ENCODE measurements around the gene CBLB.
"Not testable (repeated sequence)": the region's sequence is repeated elsewhere in the genome, so short reads cannot be mapped to it uniquely, and the experiment has no call there.

The CBLB gene

DNA sequence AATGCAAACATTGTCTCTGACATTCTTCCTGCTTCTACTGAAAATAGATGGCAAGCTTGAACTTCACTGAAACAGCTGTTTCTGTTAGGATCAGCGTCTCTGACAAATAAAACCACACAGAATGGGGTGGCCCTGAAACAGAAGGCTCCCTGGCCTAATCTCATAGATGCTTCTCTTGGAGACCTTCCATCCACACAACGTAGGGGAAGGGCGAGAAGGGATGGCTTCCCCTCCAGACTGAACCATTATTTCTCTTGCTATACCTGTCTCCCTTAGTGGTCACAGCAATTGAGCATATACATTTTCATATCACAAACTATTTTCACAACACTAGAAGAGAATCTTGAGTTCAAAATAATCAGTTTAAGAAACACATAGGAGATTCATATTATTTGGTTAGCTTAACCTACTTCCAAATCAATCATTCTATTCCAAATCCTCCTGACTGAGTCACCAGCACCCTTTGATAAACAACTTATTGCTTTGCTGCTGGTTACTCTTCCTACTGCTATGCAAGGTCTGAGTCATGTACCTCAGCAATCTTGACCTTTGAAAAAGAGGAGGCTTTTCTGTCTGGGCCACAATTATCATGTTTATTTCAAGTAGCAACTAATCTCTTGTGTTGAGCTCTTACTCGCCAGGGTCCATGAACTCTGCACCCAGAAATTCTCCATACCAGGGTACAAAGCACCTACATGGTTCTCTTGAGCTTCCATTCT lies 45.5 kb downstream of the CBLB start:
- Histone ChIP-seq H3K36me3 (ENCODE audit: insufficient read depth, low read length) (peaks cover 4% of the 10 kb centered on the region), H3K27ac (ENCODE audit: low read depth, low read length) (peak overlapping the region; percentile 93), H3K4me1 (ENCODE audit: control insufficient read depth, insufficient read depth, low read length, unreplicated experiment) (peaks cover 52% of the 10 kb centered on the region), H3K79me2 (ENCODE audit: control insufficient read depth, insufficient read depth, low read length, unreplicated experiment) (no peaks in the 10 kb centered on the region), H3K27me3 (ENCODE audit: insufficient read depth, low read length) (no peaks in the 10 kb centered on the region), H3K4me3 (ENCODE audit: low read depth, low read length) (peak overlapping the region; percentile 42; the same call in 1 of the 2 replicates), H2AFZ (ENCODE audit: low read length, unreplicated experiment) (no peak overlapping the region)

DNA sequence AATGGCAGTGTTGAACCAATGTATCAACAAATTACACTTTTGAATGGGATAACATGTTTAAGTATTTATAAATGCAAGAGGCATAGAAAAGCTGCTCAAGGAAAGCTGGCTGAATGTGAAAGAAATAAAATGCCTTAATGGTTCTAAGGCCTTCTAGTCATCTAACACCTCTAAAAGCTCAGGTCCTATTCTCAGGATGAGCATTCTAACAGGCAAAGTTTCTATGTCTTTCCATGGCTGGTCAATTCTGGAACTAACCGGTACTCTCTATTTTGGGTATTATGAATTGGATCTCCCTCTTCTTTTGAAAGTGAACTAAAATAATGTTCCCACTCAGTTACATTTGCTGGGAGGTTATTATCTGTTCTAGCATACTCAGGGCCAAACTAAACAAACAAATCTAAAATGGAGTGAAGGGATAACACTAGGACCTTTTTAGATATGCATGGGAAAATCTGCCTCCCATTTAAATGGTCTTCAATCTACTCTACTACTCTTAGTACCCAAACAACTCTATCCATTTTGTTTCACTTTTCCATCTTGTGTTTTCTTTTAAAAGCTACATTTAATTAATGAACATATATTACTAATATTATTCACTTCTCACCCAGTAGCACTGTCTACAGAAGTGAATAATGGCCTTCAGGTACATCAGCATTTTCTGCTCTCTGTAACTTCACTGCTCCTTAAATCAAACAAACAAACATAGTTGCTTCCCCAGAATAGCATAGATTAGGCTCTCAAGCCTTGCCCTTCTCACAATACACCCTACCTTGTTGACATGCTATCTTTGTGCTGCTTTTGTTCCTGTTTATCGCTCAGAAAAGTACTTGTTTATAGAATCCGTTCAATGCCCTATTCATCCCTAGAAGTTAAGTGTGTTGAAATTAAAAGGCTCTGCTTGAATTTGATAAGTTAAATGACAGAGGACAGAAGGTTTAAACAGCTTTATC lies 46.4 kb downstream of the CBLB start:
- peaks cover 4% of the 10 kb centered on the region for H3K36me3 ChIP-seq (ENCODE audit: insufficient read depth, low read length)
- no peaks in the 10 kb centered on the region for H3K79me2 ChIP-seq (ENCODE audit: control insufficient read depth, insufficient read depth, low read length, unreplicated experiment)
- H3K27me3 ChIP-seq (ENCODE audit: insufficient read depth, low read length), result no peaks in the 10 kb centered on the region
- peak overlapping the region; percentile 93 for H3K27ac ChIP-seq (ENCODE audit: low read depth, low read length)
- H3K4me3 ChIP-seq (ENCODE audit: low read depth, low read length), result peak overlapping the region; percentile 42; the same call in 1 of the 2 replicates
- H3K4me1 ChIP-seq (ENCODE audit: control insufficient read depth, insufficient read depth, low read length, unreplicated experiment), result peaks cover 43% of the 10 kb centered on the region
- no peak overlapping the region for H2AFZ ChIP-seq (ENCODE audit: low read length, unreplicated experiment)

DNA sequence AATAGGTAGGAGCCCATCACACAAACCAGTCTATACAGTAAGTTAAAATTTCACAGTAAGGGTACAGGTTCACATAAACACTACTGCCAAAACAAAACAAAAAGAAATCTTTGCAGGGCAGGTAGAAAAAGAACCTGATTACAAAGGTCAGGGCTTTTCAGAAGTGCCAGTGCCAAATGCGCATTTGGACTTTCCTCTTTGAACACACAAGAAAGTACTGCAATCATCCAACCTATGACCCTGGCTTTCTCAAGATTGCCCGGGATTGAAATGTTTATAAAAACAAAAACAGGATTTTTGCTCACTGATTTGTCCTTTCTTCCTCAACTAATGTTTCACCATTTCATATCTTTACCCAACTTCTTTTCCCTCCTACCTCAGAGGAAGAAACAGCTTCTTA lies 47.4 kb downstream of the CBLB start:
- peaks cover 39% of the 10 kb centered on the region for H3K4me1 ChIP-seq (ENCODE audit: control insufficient read depth, insufficient read depth, low read length, unreplicated experiment)
- H3K4me3 ChIP-seq (ENCODE audit: low read depth, low read length), result 0 out of 2 replicates have a peak overlapping the region, but pooled peaks have one; percentile 24
- H3K36me3 ChIP-seq (ENCODE audit: insufficient read depth, low read length), result peaks cover 4% of the 10 kb centered on the region
- no peaks in the 10 kb centered on the region for H3K27me3 ChIP-seq (ENCODE audit: insufficient read depth, low read length)
- H3K79me2 ChIP-seq (ENCODE audit: control insufficient read depth, insufficient read depth, low read length, unreplicated experiment), result no peaks in the 10 kb centered on the region
- H3K27ac ChIP-seq (ENCODE audit: low read depth, low read length), result peak overlapping the region; percentile 93
- no peak overlapping the region for H2AFZ ChIP-seq (ENCODE audit: low read length, unreplicated experiment)

GRCh38 chr3:105816833-105817232 lies 52.0 kb downstream of the CBLB start:
- Histone ChIP-seq H2AFZ (ENCODE audit: low read length, unreplicated experiment) (no peak overlapping the region), H3K27ac (ENCODE audit: low read depth, low read length) (no peak overlapping the region), H3K27me3 (ENCODE audit: insufficient read depth, low read length) (no peaks in the 10 kb centered on the region), H3K4me3 (ENCODE audit: low read depth, low read length) (no peak overlapping the region), H3K36me3 (ENCODE audit: insufficient read depth, low read length) (peaks cover 4% of the 10 kb centered on the region; the same call in 1 of the 2 replicates), H3K79me2 (ENCODE audit: control insufficient read depth, insufficient read depth, low read length, unreplicated experiment) (peaks cover 4% of the 10 kb centered on the region), H3K4me1 (ENCODE audit: control insufficient read depth, insufficient read depth, low read length, unreplicated experiment) (peaks cover 31% of the 10 kb centered on the region)

GRCh38 chr3:105815331-105815730 lies 53.5 kb downstream of the CBLB start:
- peaks cover 36% of the 10 kb centered on the region for H3K4me1 ChIP-seq (ENCODE audit: control insufficient read depth, insufficient read depth, low read length, unreplicated experiment)
- H3K79me2 ChIP-seq (ENCODE audit: control insufficient read depth, insufficient read depth, low read length, unreplicated experiment), result not testable (repeated sequence)

GRCh38 chr3:105813710-105814109 lies 55.1 kb downstream of the CBLB start:
- H3K4me1 ChIP-seq (ENCODE audit: control insufficient read depth, insufficient read depth, low read length, unreplicated experiment), result peaks cover 48% of the 10 kb centered on the region
- H3K27ac ChIP-seq (ENCODE audit: low read depth, low read length), result peak overlapping the region; percentile 86; the same call in 1 of the 2 replicates
- H3K79me2 ChIP-seq (ENCODE audit: control insufficient read depth, insufficient read depth, low read length, unreplicated experiment), result peaks cover 12% of the 10 kb centered on the region

More at GRCh38 chr3:105815331-105815730, 53.5 kb downstream of the CBLB start:
- not testable (repeated sequence) for H3K27ac ChIP-seq (ENCODE audit: low read depth, low read length); H2AFZ ChIP-seq (ENCODE audit: low read length, unreplicated experiment); H3K27me3 ChIP-seq (ENCODE audit: insufficient read depth, low read length); H3K4me3 ChIP-seq (ENCODE audit: low read depth, low read length); H3K36me3 ChIP-seq (ENCODE audit: insufficient read depth, low read length)

DNA sequence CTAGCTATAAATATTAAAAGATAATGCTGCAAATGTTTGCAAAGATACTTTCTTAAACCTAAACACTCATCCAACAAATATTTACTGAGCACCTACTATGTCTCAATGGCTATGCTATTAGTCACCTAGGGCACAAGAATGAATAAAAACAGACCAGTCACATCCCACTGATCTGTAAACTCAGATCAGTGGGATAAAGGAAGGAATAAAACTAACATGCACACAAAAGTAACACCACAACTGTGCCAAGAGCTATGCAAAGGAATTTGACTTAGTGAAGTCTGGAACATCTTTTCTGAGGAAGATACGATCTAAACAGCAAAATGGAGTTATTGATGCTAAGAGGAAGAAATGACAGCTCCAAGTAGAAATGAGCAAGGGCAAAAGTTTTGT lies 56.6 kb downstream of the CBLB start:
- Histone ChIP-seq H3K27me3 (ENCODE audit: insufficient read depth, low read length) (no peaks in the 10 kb centered on the region), H3K4me1 (ENCODE audit: control insufficient read depth, insufficient read depth, low read length, unreplicated experiment) (peaks cover 57% of the 10 kb centered on the region), H3K36me3 (ENCODE audit: insufficient read depth, low read length) (no peaks in the 10 kb centered on the region; the same call in 1 of the 2 replicates), H3K27ac (ENCODE audit: low read depth, low read length) (peak overlapping the region; percentile 86), H3K79me2 (ENCODE audit: control insufficient read depth, insufficient read depth, low read length, unreplicated experiment) (peaks cover 13% of the 10 kb centered on the region), H3K4me3 (ENCODE audit: low read depth, low read length) (no peak overlapping the region; the same call in 1 of the 2 replicates), H2AFZ (ENCODE audit: low read length, unreplicated experiment) (no peak overlapping the region)

More at GRCh38 chr3:105813710-105814109, 55.1 kb downstream of the CBLB start:
- no peaks in the 10 kb centered on the region for H3K27me3 ChIP-seq (ENCODE audit: insufficient read depth, low read length)
- H2AFZ ChIP-seq (ENCODE audit: low read length, unreplicated experiment), result no peak overlapping the region
- no peaks in the 10 kb centered on the region; the same call in 1 of the 2 replicates for H3K36me3 ChIP-seq (ENCODE audit: insufficient read depth, low read length)
- H3K4me3 ChIP-seq (ENCODE audit: low read depth, low read length), result no peak overlapping the region

DNA sequence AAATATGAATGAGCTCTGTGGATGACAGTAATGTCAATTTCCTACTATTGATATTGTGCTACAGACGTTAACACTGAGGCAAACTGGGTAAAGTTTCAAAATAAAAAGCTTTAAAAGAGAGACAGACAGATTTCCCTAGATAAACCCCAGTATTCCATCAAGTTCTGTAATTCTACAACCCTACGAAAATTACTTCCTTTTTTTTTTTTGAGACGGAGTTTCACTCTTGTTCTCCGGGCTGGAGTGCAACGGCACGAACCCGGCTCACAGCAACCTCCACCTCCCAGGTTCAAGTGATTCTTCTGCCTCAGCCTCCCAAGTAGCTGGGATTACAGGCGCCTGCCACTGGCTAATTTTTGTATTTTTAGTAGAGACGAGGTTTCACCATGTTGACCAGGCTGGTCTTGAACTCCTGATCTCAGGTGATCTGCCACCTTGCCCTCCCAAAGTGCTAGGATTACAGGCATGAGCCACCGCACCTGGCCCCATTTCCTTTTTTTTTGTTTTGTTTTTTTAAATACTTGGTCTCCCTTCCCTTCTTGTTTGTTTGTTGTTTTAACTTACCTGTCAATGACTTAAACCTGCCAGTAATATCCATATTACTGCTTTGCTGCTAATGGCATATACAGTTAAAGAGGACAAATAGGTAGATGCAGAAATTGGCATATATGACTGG lies 57.2 kb downstream of the CBLB start:
- H3K4me1 ChIP-seq (ENCODE audit: control insufficient read depth, insufficient read depth, low read length, unreplicated experiment), result peaks cover 63% of the 10 kb centered on the region
- H3K27me3 ChIP-seq (ENCODE audit: insufficient read depth, low read length), result no peaks in the 10 kb centered on the region
- peaks cover 17% of the 10 kb centered on the region for H3K79me2 ChIP-seq (ENCODE audit: control insufficient read depth, insufficient read depth, low read length, unreplicated experiment)
- no peak overlapping the region; the same call in 1 of the 2 replicates for H3K4me3 ChIP-seq (ENCODE audit: low read depth, low read length)
- H2AFZ ChIP-seq (ENCODE audit: low read length, unreplicated experiment), result no peak overlapping the region
- H3K36me3 ChIP-seq (ENCODE audit: insufficient read depth, low read length), result no peaks in the 10 kb centered on the region
- H3K27ac ChIP-seq (ENCODE audit: low read depth, low read length), result peak overlapping the region; percentile 86

- H3K79me2 ChIP-seq (ENCODE audit: control insufficient read depth, insufficient read depth, low read length, unreplicated experiment), result peaks cover 17% of the 10 kb centered on the region
- no peaks in the 10 kb centered on the region for H3K27me3 ChIP-seq (ENCODE audit: insufficient read depth, low read length)
- no peak overlapping the region for H3K4me3 ChIP-seq (ENCODE audit: low read depth, low read length)
- peak overlapping the region; percentile 59 for H3K27ac ChIP-seq (ENCODE audit: low read depth, low read length)
- H3K36me3 ChIP-seq (ENCODE audit: insufficient read depth, low read length), result no peaks in the 10 kb centered on the region
- H2AFZ ChIP-seq (ENCODE audit: low read length, unreplicated experiment), result peak overlapping the region; percentile 44
- peaks cover 77% of the 10 kb centered on the region for H3K4me1 ChIP-seq (ENCODE audit: control insufficient read depth, insufficient read depth, low read length, unreplicated experiment)
Observed at GRCh38 chr3:105809208-105809888, 59.5 kb downstream of the CBLB start.

- no peak overlapping the region for H2AFZ ChIP-seq (ENCODE audit: low read length, unreplicated experiment)
- peaks cover 18% of the 10 kb centered on the region for H3K79me2 ChIP-seq (ENCODE audit: control insufficient read depth, insufficient read depth, low read length, unreplicated experiment)
- H3K4me3 ChIP-seq (ENCODE audit: low read depth, low read length), result no peak overlapping the region
- 0 out of 2 replicates have a peak, but pooled peaks cover 2% of the 10 kb centered on the region for H3K36me3 ChIP-seq (ENCODE audit: insufficient read depth, low read length)
- H3K27ac ChIP-seq (ENCODE audit: low read depth, low read length), result peak overlapping the region; percentile 5; the same call in 1 of the 2 replicates
- H3K4me1 ChIP-seq (ENCODE audit: control insufficient read depth, insufficient read depth, low read length, unreplicated experiment), result peaks cover 63% of the 10 kb centered on the region
- H3K27me3 ChIP-seq (ENCODE audit: insufficient read depth, low read length), result no peaks in the 10 kb centered on the region
Observed at GRCh38 chr3:105807701-105808100, 61.1 kb downstream of the CBLB start.
